Lung (tissue), 12 donors: ENCODE results near the gene OR1J4. TPM values are rescaled to one million over a fixed set of nuclear protein-coding genes. Genes with fewer than 3 reads are reported as not detected.
"Not testable (repeated sequence)": the region's sequence is repeated elsewhere in the genome, so short reads cannot be mapped to it uniquely, and the experiment has no call there.

Experiments
- ATAC-seq: fragments of 200-7000 bp; cut with Tn5 transposase; one replicate; pipeline ENCODE4 v1.9.1; 2020; ENCODE audit warnings: moderate number of reproducible peaks; ENCODE audit not compliant: insufficient read depth, low FRiP score
- DNase-seq, 3 donors: peaks; one replicate each; pipeline ENCODE4 v3.0.0-alpha.2; 2013 to 2017
- H3K27ac ChIP-seq, 2 donors: one replicate each; pipeline ENCODE4 v1.5.1; 2013; ENCODE audit warnings: mild to moderate bottlenecking in 2 of 2, moderate library complexity in 2 of 2, control low read depth in 1 of 2, inconsistent platforms in 1 of 2, low read depth in 1 of 2, low read length in 1 of 2
- H3K27me3 ChIP-seq, 3 donors: one replicate each; pipeline ENCODE4 v1.5.1; 2013; ENCODE audit warnings: low read length in 2 of 3; ENCODE audit not compliant: control insufficient read depth in 3 of 3, insufficient read depth in 3 of 3
- H3K36me3 ChIP-seq, 4 donors: one replicate each; pipeline ENCODE4 v1.5.1; 2013; ENCODE audit warnings: low read length in 4 of 4, mild to moderate bottlenecking in 1 of 4, moderate library complexity in 1 of 4; ENCODE audit not compliant: control insufficient read depth in 4 of 4, insufficient read depth in 4 of 4
- H3K4me1 ChIP-seq, 5 donors: one replicate each; pipeline ENCODE4 v1.5.1; 2013; ENCODE audit warnings: low read length in 5 of 5, mild to moderate bottlenecking in 2 of 5, moderate library complexity in 1 of 5; ENCODE audit not compliant: control insufficient read depth in 5 of 5, insufficient read depth in 5 of 5
- H3K4me3 ChIP-seq: one replicate; pipeline ENCODE4 v1.5.1; 2013; ENCODE audit warnings: mild to moderate bottlenecking, control low read depth, moderate library complexity
- H3K9ac ChIP-seq, 2 donors: one replicate each; pipeline ENCODE4 v1.5.1; 2013; ENCODE audit warnings: low read length in 2 of 2, control low read depth in 1 of 2; ENCODE audit not compliant: insufficient read depth in 1 of 2
- H3K9me3 ChIP-seq, 4 donors: one replicate each; pipeline ENCODE4 v1.5.1; 2013; ENCODE audit warnings: low read length in 3 of 4, mild to moderate bottlenecking in 1 of 4, moderate library complexity in 1 of 4; ENCODE audit not compliant: control insufficient read depth in 4 of 4, insufficient read depth in 3 of 4
- CTCF ChIP-seq: IDR thresholded peaks from 2 replicates; pipeline ENCODE4 v1.5.1; 2012; ENCODE audit warnings: mild to moderate bottlenecking; ENCODE audit errors: control extremely low read depth, extremely low read depth
- WGBS, 2 donors: extraction: QIAGEN DNeasy Blood & Tissue Kit; methylation state at CpG; one replicate each; pipeline ENCODE4 v1.1.7; 2013; 5-methylcytosine and 5-hydroxymethylcytosine counted together
- polyA plus RNA-seq, 2 donors: library from polyadenylated mRNA; stranded (reverse); fragments of 200-250 nt; gene quantifications; one replicate each; pipeline ENCODE4 v1.2.1, GENCODE V29; 2013
- total RNA-seq, 2 donors: library from RNA; depleted of rRNA in 1 of 2; stranded (reverse); fragments of >200 nt in 1 of 2; gene quantifications; one replicate each; pipeline ENCODE4 v1.2.1, GENCODE V29; 2014 to 2021
- donor health status: control.
- donor health status: control.
- donor health status: Bipolar disorder and iron deficiency.
- donor health status: healthy.
- donor health status: DM: yes; HTN: yes; CAD: no.

OR1J4 gene
- total and polyA plus RNA-seq, 4 donors, result not detected

- no peaks in the 10 kb centered on the region for H3K36me3 ChIP-seq
- no peaks in the 10 kb centered on the region for H3K27me3 ChIP-seq
- no peaks in the 10 kb centered on the region for H3K4me1 ChIP-seq
- H3K9ac ChIP-seq, result no peak within 1 kb of the TSS
- DNase-seq (no peak), ATAC-seq (no peak)
- H3K27ac ChIP-seq, result no peak within 1 kb of the TSS
- no peak for TF ChIP-seq CTCF
- WGBS, 2 donors, result 93 to 96% methylated on average over 3 of the region's 3 CpGs
- peaks cover 0 to 3% (median 0%) of the 10 kb centered on the region in 4 donors for H3K9me3 ChIP-seq
- no peak within 1 kb of the TSS for H3K4me3 ChIP-seq
Measured at GRCh38 chr9:122527193-122527592, 8.3 kb downstream of the OR1J4 start, which contains the start of gene OR1N1. OR1N1 (minus strand) TSS chr9:122527293; CDS start chr9:122527293, 0 bp downstream.

- not testable (repeated sequence) for ATAC-seq, H3K27me3 ChIP-seq, H3K36me3 ChIP-seq, H3K9me3 ChIP-seq, DNase-seq, H3K9ac ChIP-seq, H3K27ac ChIP-seq, H3K4me3 ChIP-seq, H3K4me1 ChIP-seq
- whole genome bisulfite sequencing, 2 donors, result 66 to 73% methylated on average over 4 of the region's 4 CpGs
Measured at GRCh38 chr9:122531157-122531556, 12.2 kb downstream of the OR1J4 start.

GRCh38 chr9:122536134-122536533, 17.2 kb downstream of the OR1J4 start:
- H3K27me3 ChIP-seq, result no peaks in the 10 kb centered on the region
- no peak overlapping the region for H3K4me3 ChIP-seq
- TF ChIP-seq CTCF, result no peak
- ATAC-seq, result no peak
- H3K9ac ChIP-seq, result no peak overlapping the region
- no peak for DNase-seq
- H3K36me3 ChIP-seq, result no peaks in the 10 kb centered on the region
- no peaks in the 10 kb centered on the region for H3K9me3 ChIP-seq
- 89 to 90% methylated on average over 1 of the region's 1 CpG for WGBS, 2 donors
- H3K4me1 ChIP-seq, result no peaks in the 10 kb centered on the region
- no peak overlapping the region for H3K27ac ChIP-seq

GRCh38 chr9:122537066-122537465, 18.1 kb downstream of the OR1J4 start:
- not testable (repeated sequence) for H3K4me1 ChIP-seq, ATAC-seq, H3K4me3 ChIP-seq, H3K27ac ChIP-seq, H3K9ac ChIP-seq, DNase-seq, H3K9me3 ChIP-seq, H3K36me3 ChIP-seq, H3K27me3 ChIP-seq
- 68 to 84% methylated on average over 7 of the region's 7 CpGs for whole genome bisulfite sequencing, 2 donors

GRCh38 chr9:122538757-122539156, 19.8 kb downstream of the OR1J4 start:
- TF ChIP-seq CTCF, result no peak
- ATAC-seq, result no peak
- no peaks in the 10 kb centered on the region for H3K9me3 ChIP-seq
- no peak overlapping the region for H3K27ac ChIP-seq
- no peak overlapping the region for H3K4me3 ChIP-seq
- 70 to 72% methylated on average over 2 of the region's 2 CpGs for WGBS, 2 donors
- no peaks in the 10 kb centered on the region for H3K4me1 ChIP-seq
- no peaks in the 10 kb centered on the region for H3K27me3 ChIP-seq
- no peaks in the 10 kb centered on the region for H3K36me3 ChIP-seq
- no peak overlapping the region for H3K9ac ChIP-seq
- no peak for DNase-seq
